D721Med (cell line): ENCODE results near the gene ADAMTS17.

Experiments
- DNase-seq: peaks from one replicate; pipeline ENCODE4 v3.0.0; 2011; ENCODE audit warnings: low spot score; ENCODE audit not compliant: insufficient read length
- FAIRE-seq: peaks from 2 replicates; lab custom pipeline; 2011; peaks lifted over from hg19 to GRCh38; lab: Jason Lieb, UNC
- CTCF ChIP-seq: IDR thresholded peaks from 2 replicates; pipeline ENCODE4 v1.5.1; 2012; ENCODE audit warnings: mild to moderate bottlenecking, control low read depth; ENCODE audit not compliant: insufficient read depth; ENCODE audit errors: missing control alignments

ADAMTS17 gene

DNA sequence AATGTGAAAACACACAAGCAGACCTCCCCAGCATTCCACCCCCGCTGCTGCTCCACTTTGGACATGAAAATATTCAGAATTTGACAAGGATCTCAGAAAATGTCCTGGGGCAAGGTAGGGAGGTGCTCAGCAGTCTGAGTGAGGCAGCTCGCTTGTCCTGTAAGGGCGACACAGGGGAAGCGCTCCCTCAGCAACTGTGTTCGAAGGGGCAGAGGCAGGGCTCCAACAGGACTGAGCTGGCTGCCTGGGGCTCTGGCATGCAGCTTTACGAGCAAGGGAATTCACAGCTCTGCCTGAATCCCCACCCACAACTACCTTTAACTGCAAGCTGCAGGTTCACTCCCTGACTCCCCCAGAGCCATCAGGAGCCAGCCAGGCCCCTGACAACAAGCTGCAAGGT is 321.6 kb downstream of the ADAMTS17 start:
- FAIRE-seq (no peak), DNase-seq (no peak)
- no peak for TF ChIP-seq CTCF

GRCh38 chr15:100019601-100020000 is 322.2 kb downstream of the ADAMTS17 start:
- no peak for FAIRE-seq
- TF ChIP-seq CTCF, result no peak
- no peak for DNase-seq

GRCh38 chr15:100018191-100018590 is 323.6 kb downstream of the ADAMTS17 start:
- DNase-seq (no peak), FAIRE-seq (no peak)
- TF ChIP-seq CTCF, result no peak

GRCh38 chr15:100017140-100017539 is 324.6 kb downstream of the ADAMTS17 start:
- no peak for TF ChIP-seq CTCF
- DNase-seq (no peak), FAIRE-seq (no peak)

GRCh38 chr15:100016632-100017031 is 325.1 kb downstream of the ADAMTS17 start:
- no peak for TF ChIP-seq CTCF
- FAIRE-seq (no peak), DNase-seq (no peak)

GRCh38 chr15:100011235-100011634 is 330.5 kb downstream of the ADAMTS17 start:
- no peak for FAIRE-seq
- TF ChIP-seq CTCF, result no peak
- no peak for DNase-seq

DNA sequence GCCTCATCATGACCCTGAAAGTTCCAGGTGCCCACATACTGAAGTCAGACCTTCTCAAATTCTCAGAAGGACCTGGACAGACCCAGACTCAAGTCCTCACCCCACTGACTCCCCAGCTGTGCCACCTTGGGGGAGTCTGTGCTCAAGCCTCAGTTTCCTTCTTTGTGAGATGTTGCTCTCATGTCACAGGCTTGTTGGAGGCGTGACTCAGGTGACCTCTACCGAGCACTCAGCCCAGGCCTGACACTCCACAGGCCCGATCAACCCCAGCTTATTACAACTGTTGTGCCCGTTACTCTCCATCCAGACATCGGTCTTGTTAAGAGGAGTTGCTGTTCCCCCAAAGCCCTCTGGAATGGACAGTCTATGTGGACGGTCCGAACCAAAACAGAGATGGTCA is 332.4 kb downstream of the ADAMTS17 start:
- DNase-seq, result no peak
- no peak for TF ChIP-seq CTCF
- FAIRE-seq, result no peak
